GM12873 (cell line): ENCODE measurements around the gene PCCA.

Experiments used
- CTCF ChIP-seq: IDR thresholded peaks from 2 replicates; pipeline ENCODE4 v1.5.1; 2012; ENCODE audit warnings: low read depth, mild to moderate bottlenecking, moderate library complexity, low read length, control low read depth; ENCODE audit not compliant: insufficient read depth; ENCODE audit errors: missing control alignments

Gene PCCA

GRCh38 chr13:100520936-100521850, 432.3 kb downstream of the PCCA start:
- TF ChIP-seq CTCF = no peak

- TF ChIP-seq CTCF = no peak
These were observed 433.1 kb downstream of the PCCA start for GRCh38 chr13:100521851-100522617.

GRCh38 chr13:100522618-100523309, 433.9 kb downstream of the PCCA start:
- no peak for TF ChIP-seq CTCF

GRCh38 chr13:100523411-100523810, 434.5 kb downstream of the PCCA start:
- no peak for TF ChIP-seq CTCF

GRCh38 chr13:100523981-100524386, 435.1 kb downstream of the PCCA start:
- TF ChIP-seq CTCF = no peak

GRCh38 chr13:100525453-100526317, 436.8 kb downstream of the PCCA start:
- no peak for TF ChIP-seq CTCF
